ENCODE results near the gene EMC6.
"Not testable (repeated sequence)": the region's sequence is repeated elsewhere in the genome, so short reads cannot be mapped to it uniquely, and the experiment has no call there.

Gene EMC6

GRCh38 chr17:3682033-3682432 is 13.4 kb downstream of the EMC6 start:
- DNase-seq, result no peak

- DNase-seq, result no peak
These were observed 14.5 kb downstream of the EMC6 start for GRCh38 chr17:3683054-3683511.

GRCh38 chr17:3685174-3685573 is 16.6 kb downstream of the EMC6 start:
- no peak for DNase-seq

GRCh38 chr17:3688027-3688553 is 19.5 kb downstream of the EMC6 start:
- no peak for DNase-seq

GRCh38 chr17:3688852-3689261 is 20.2 kb downstream of the EMC6 start:
- DNase-seq, result no peak

- DNase-seq, result no peak
These were observed 20.9 kb downstream of the EMC6 start for GRCh38 chr17:3689262-3690093.

GRCh38 chr17:3690094-3690715 is 21.6 kb downstream of the EMC6 start:
- DNase-seq, result no peak

- no peak for DNase-seq
These were observed 23.0 kb downstream of the EMC6 start for GRCh38 chr17:3691617-3692067.

- no peak for DNase-seq
These were observed 23.7 kb downstream of the EMC6 start for GRCh38 chr17:3692346-3692745.

- no peak for DNase-seq
These were observed 24.5 kb downstream of the EMC6 start for GRCh38 chr17:3693141-3693540.

GRCh38 chr17:3693829-3694231 is 25.2 kb downstream of the EMC6 start:
- no peak for DNase-seq

GRCh38 chr17:3695129-3695722 is 26.6 kb downstream of the EMC6 start:
- no peak for DNase-seq

- DNase-seq, result no peak
These were observed 27.3 kb downstream of the EMC6 start, which contains the start of gene P2RX5 for GRCh38 chr17:3695723-3696411. TSS of gene P2RX5 (minus strand) at chr17:3696155. CDS start at chr17:3696005, 150 bp downstream.

- no peak for DNase-seq
These were observed 28.5 kb downstream of the EMC6 start for GRCh38 chr17:3697103-3697476.

GRCh38 chr17:3698139-3698538 is 29.5 kb downstream of the EMC6 start:
- DNase-seq, result no peak

- DNase-seq, result no peak
These were observed 31.3 kb downstream of the EMC6 start for GRCh38 chr17:3699951-3700350.

- not testable (repeated sequence) for DNase-seq
These were observed 33.5 kb downstream of the EMC6 start for GRCh38 chr17:3702041-3702539.

GRCh38 chr17:3704931-3705717 is 36.5 kb downstream of the EMC6 start:
- no peak for DNase-seq

GRCh38 chr17:3705718-3705984 is 37.0 kb downstream of the EMC6 start:
- not testable (repeated sequence) for DNase-seq

- no peak for DNase-seq
These were observed 39.8 kb downstream of the EMC6 start for GRCh38 chr17:3708366-3708765.

GRCh38 chr17:3710951-3711383 is 42.4 kb downstream of the EMC6 start:
- no peak for DNase-seq

- DNase-seq, result no peak
These were observed 44.3 kb downstream of the EMC6 start for GRCh38 chr17:3712811-3713463.

All from NCI-H524 treated with DMSO at 0.1 percent for 48 hours (cell line).